ENCODE measurements around the gene LPAR6. TPM values are rescaled to one million over a fixed set of nuclear protein-coding genes. Genes with fewer than 3 reads are reported as not detected.

The LPAR6 gene

Small RNA genes within 50 kb of the gene (small RNA-seq; reads per million reads assigned to genes)
- gene RF00017, result not detected
